HepG2 (cell line): ENCODE data around the gene FAM98A. TPM values are rescaled to one million over a fixed set of nuclear protein-coding genes. Genes with fewer than 3 reads are reported as not detected.

Experiments used
- CENPX ChIP-seq: sonication (generic); formaldehyde crosslinking; IDR thresholded peaks from 2 replicates; pipeline ENCODE4 v1.9.0; 2021; ENCODE audit warnings: mild to moderate bottlenecking, missing genetic modification reagents, moderate library complexity
- HCFC1 ChIP-seq: fragments of 150-350 bp; IDR thresholded peaks from 2 replicates; pipeline ENCODE4 v1.6.1; 2014; ENCODE audit warnings: low read depth, low read length
- MBNL3 ChIP-seq: fragments of 250-450 bp; sonication (Bioruptor Pico); conservative IDR thresholded peaks from 2 replicates; pipeline ENCODE4 v1.8.0; 2022; ENCODE audit warnings: mild to moderate bottlenecking, inconsistent platforms
- MEIS2 ChIP-seq: sonication (generic); formaldehyde crosslinking; IDR thresholded peaks from 2 replicates; pipeline ENCODE4 v1.9.0; 2021; ENCODE audit warnings: mild to moderate bottlenecking, missing genetic modification reagents
- NR1H2 ChIP-seq: sonication (generic); formaldehyde crosslinking; IDR thresholded peaks from 2 replicates; pipeline ENCODE4 v1.8.1; 2022; ENCODE audit warnings: low read depth, missing genetic modification reagents, borderline replicate concordance
- RAD21 ChIP-seq: fragments of 450-650 bp; formaldehyde crosslinking; IDR thresholded peaks from 2 replicates; pipeline ENCODE4 v1.5.0; 2020; ENCODE audit warnings: mild to moderate bottlenecking
- SALL2 ChIP-seq: sonication (generic); formaldehyde crosslinking; IDR thresholded peaks from 2 replicates; pipeline ENCODE4 v1.8.1; 2023; ENCODE audit warnings: mild to moderate bottlenecking, missing genetic modification reagents, inconsistent platforms
- SETDB1 ChIP-seq: sonication (generic); formaldehyde crosslinking; IDR thresholded peaks from 2 replicates; pipeline ENCODE4 v1.5.1; 2020; ENCODE audit warnings: missing genetic modification reagents, mild to moderate bottlenecking, borderline replicate concordance
- SPEN ChIP-seq: sonication (generic); formaldehyde crosslinking; IDR thresholded peaks from 2 replicates; pipeline ENCODE4 v1.5.1; 2020; ENCODE audit warnings: low read depth, mild to moderate bottlenecking, missing genetic modification reagents
- WIZ ChIP-seq: sonication (generic); formaldehyde crosslinking; IDR thresholded peaks from 2 replicates; pipeline ENCODE4 v1.5.1; 2020; ENCODE audit warnings: mild to moderate bottlenecking, missing genetic modification reagents
- ZBTB7A ChIP-seq: sonication (generic); formaldehyde crosslinking; IDR thresholded peaks from 2 replicates; pipeline ENCODE4 v1.8.0; 2022; ENCODE audit warnings: mild to moderate bottlenecking, missing genetic modification reagents
- ZNF326 ChIP-seq: sonication (generic); formaldehyde crosslinking; IDR thresholded peaks from 2 replicates; pipeline ENCODE4 v1.4.0; 2020; ENCODE audit warnings: missing genetic modification reagents, borderline replicate concordance
- ZNF431 ChIP-seq: sonication (generic); formaldehyde crosslinking; IDR thresholded peaks from 2 replicates; pipeline ENCODE4 v1.9.0; 2022; ENCODE audit warnings: missing genetic modification reagents, low read depth, mild to moderate bottlenecking, borderline replicate concordance
- ZNF850 ChIP-seq: sonication (generic); formaldehyde crosslinking; conservative IDR thresholded peaks from 2 replicates; pipeline ENCODE4 v1.9.0; 2021; ENCODE audit warnings: mild to moderate bottlenecking, missing genetic modification reagents
- polyA plus RNA-seq, 8 experiments: library from polyadenylated mRNA; depleted of rRNA in 3 of 8; stranded (reverse) in 7 of 8; unstranded in 1 of 8; fragments of >200 nt; fragmentation: Illumina TruSeq in 4 of 8; extraction: Trizol in 4 of 8; gene quantifications; 2 replicates each; pipeline versions ENCODE4 v1.2.1 to v1.2.3, GENCODE V29; 2011 to 2016; ENCODE audit warnings: low read depth in 4 of 8, missing spikeins in 1 of 8, mixed read lengths in 1 of 8; ENCODE audit not compliant: insufficient read depth in 1 of 8
- total RNA-seq, 5 experiments: library from RNA; depleted of rRNA; stranded (reverse); fragments of >200 nt; fragmentation: Illumina TruSeq; extraction: Trizol; gene quantifications; 2 replicates each; pipeline ENCODE4 v1.2.3, GENCODE V29; 2016; ENCODE audit warnings: low read depth in 1 of 5
- TF ChIP-seq, protein P1 (sequence below): sonication (generic); formaldehyde crosslinking; IDR thresholded peaks from 2 replicates; pipeline ENCODE4 v1.8.0; 2022; ENCODE audit warnings: missing genetic modification reagents, mild to moderate bottlenecking, inconsistent platforms, borderline replicate concordance
- TF ChIP-seq, protein P2 (sequence below): IDR thresholded peaks from 2 replicates; pipeline ENCODE4 v1.6.1; 2012; ENCODE audit warnings: inconsistent platforms
- TF ChIP-seq, protein P3 (sequence below): sonication (generic); formaldehyde crosslinking; IDR thresholded peaks from 2 replicates; pipeline ENCODE4 v1.4.0; 2020; ENCODE audit warnings: mild to moderate bottlenecking, missing genetic modification reagents, borderline replicate concordance
- TF ChIP-seq, protein P4 (sequence below): sonication (generic); formaldehyde crosslinking; IDR thresholded peaks from 2 replicates; pipeline ENCODE4 v1.4.0; 2020; ENCODE audit warnings: mild to moderate bottlenecking, missing genetic modification reagents
- TF ChIP-seq, protein P5 (sequence below), 2 experiments: sonication (generic) in 1 of 2; formaldehyde crosslinking in 1 of 2; IDR thresholded peaks; 2 replicates each; pipeline versions ENCODE4 v1.4.0 to v1.6.1; 2016 to 2020; ENCODE audit warnings: borderline replicate concordance in 1 of 2, low read depth in 1 of 2, mild to moderate bottlenecking in 1 of 2, missing genetic modification reagents in 1 of 2
- TF ChIP-seq, protein P6 (sequence below): sonication (generic); formaldehyde crosslinking; IDR thresholded peaks from 2 replicates; pipeline ENCODE4 v1.4.0; 2020; ENCODE audit warnings: mild to moderate bottlenecking, low read depth, missing genetic modification reagents

FAM98A gene
- total and polyA plus RNA-seq, 2 of the 13 experiments (the other 11 are each of a cell fraction or from before 2014, with no cell fraction given), result 44.0 to 61.4 TPM

DNA sequence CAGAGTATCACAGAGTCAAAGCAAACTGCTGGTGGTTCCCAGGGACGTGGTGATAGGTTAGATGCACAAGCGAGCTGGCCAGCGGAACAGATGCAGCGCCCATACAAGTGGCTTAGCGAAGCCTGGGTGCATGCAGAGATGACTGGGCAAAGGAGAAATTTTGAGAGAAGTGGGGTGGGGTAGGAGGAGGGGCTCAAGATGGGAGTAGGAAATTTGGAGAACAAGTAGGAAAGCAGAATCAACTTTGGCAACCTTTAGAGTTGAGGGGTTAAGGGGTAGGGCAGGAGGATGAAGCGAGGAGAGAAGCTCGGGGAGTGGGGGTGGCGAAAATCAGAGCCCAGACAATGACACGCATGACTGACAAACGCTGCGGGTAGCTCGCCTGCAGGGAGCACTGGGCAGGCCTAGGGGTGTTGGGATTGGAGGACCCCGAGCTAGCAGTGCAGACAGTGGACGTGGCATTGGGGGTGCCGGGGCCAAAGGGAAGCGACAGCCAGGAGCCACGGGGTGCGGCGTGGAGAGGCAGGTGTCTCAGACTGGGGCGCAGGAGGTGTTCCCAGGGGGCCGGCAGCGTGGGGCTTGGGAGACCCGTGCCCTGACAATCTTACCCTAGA lies 431 bp downstream of the FAM98A start (continued):
- TF ChIP-seq, protein P1, sequence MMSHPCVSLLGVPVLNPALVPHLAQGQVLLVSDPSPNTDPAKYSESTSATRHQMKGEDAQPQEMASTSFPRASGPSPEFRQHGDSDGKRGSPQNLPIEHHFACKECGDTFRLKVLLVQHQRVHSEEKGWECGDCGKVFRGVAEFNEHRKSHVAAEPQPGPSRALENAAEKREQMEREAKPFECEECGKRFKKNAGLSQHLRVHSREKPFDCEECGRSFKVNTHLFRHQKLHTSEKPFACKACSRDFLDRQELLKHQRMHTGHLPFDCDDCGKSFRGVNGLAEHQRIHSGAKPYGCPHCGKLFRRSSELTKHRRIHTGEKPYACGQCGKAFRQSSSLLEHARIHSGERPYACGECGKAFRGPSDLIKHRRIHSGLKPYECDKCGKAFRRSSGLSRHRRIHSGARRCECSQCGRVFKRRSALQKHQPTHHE (CRISPR knock-in tag), result peak; percentile 12; the same call in 1 of the 2 replicates
- TF ChIP-seq RAD21 (CRISPR knock-in tag) (peak; percentile 48; the same call in 1 of the 2 replicates), ZNF850 (CRISPR knock-in tag) (0 out of 2 replicates have a peak, but pooled peaks have one; percentile 38), ZBTB7A (CRISPR knock-in tag) (no peak), ZNF326 (CRISPR knock-in tag) (no peak), NR1H2 (CRISPR knock-in tag) (peak; percentile 26; the same call in 1 of the 2 replicates), MBNL3 (no peak), SETDB1 (CRISPR knock-in tag) (no peak), HCFC1 (peak; percentile 21; the same call in 1 of the 2 replicates), SALL2 (CRISPR knock-in tag) (peak; percentile 4; the same call in 1 of the 2 replicates), SPEN (peak; percentile 31; the same call in 1 of the 2 replicates), MEIS2 (CRISPR knock-in tag) (no peak), ZNF431 (CRISPR knock-in tag) (0 out of 2 replicates have a peak, but pooled peaks have one; percentile 65), WIZ (CRISPR knock-in tag) (no peak), CENPX (CRISPR knock-in tag) (no peak)
- TF ChIP-seq, protein P2, sequence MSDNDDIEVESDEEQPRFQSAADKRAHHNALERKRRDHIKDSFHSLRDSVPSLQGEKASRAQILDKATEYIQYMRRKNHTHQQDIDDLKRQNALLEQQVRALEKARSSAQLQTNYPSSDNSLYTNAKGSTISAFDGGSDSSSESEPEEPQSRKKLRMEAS, result no peak
- TF ChIP-seq, protein P3, sequence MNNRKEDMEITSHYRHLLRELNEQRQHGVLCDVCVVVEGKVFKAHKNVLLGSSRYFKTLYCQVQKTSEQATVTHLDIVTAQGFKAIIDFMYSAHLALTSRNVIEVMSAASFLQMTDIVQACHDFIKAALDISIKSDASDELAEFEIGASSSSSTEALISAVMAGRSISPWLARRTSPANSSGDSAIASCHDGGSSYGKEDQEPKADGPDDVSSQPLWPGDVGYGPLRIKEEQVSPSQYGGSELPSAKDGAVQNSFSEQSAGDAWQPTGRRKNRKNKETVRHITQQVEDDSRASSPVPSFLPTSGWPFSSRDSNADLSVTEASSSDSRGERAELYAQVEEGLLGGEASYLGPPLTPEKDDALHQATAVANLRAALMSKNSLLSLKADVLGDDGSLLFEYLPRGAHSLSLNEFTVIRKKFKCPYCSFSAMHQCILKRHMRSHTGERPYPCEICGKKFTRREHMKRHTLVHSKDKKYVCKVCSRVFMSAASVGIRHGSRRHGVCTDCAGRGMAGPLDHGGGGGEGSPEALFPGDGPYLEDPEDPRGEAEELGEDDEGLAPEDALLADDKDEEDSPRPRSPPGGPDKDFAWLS, result 0 out of 2 replicates have a peak, but pooled peaks have one; percentile 71
- TF ChIP-seq, protein P4, sequence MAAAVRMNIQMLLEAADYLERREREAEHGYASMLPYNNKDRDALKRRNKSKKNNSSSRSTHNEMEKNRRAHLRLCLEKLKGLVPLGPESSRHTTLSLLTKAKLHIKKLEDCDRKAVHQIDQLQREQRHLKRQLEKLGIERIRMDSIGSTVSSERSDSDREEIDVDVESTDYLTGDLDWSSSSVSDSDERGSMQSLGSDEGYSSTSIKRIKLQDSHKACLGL (CRISPR knock-in tag), result peak; percentile 78; the same call in 1 of the 2 replicates
- TF ChIP-seq, protein P5, sequence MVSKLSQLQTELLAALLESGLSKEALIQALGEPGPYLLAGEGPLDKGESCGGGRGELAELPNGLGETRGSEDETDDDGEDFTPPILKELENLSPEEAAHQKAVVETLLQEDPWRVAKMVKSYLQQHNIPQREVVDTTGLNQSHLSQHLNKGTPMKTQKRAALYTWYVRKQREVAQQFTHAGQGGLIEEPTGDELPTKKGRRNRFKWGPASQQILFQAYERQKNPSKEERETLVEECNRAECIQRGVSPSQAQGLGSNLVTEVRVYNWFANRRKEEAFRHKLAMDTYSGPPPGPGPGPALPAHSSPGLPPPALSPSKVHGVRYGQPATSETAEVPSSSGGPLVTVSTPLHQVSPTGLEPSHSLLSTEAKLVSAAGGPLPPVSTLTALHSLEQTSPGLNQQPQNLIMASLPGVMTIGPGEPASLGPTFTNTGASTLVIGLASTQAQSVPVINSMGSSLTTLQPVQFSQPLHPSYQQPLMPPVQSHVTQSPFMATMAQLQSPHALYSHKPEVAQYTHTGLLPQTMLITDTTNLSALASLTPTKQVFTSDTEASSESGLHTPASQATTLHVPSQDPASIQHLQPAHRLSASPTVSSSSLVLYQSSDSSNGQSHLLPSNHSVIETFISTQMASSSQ (IDR thresholded peaks at IDR 0.05; ENCODE audit: low read depth), result no peak
- TF ChIP-seq, protein P5 (CRISPR knock-in tag; IDR thresholded peaks at IDR 0.05; ENCODE audit: borderline replicate concordance), result peak; percentile 9; the same call in 1 of the 2 replicates
- TF ChIP-seq, protein P6, sequence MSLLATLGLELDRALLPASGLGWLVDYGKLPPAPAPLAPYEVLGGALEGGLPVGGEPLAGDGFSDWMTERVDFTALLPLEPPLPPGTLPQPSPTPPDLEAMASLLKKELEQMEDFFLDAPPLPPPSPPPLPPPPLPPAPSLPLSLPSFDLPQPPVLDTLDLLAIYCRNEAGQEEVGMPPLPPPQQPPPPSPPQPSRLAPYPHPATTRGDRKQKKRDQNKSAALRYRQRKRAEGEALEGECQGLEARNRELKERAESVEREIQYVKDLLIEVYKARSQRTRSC, result peak; percentile 37; the same call in 1 of the 2 replicates
